Keratinocyte (primary cell): ENCODE measurements around the gene RHOBTB1. TPM values are rescaled to one million over a fixed set of nuclear protein-coding genes. Genes with fewer than 3 reads are reported as not detected.

Source experiments
- DNase-seq: peaks from one replicate; pipeline ENCODE4 v3.0.0-alpha.2; 2011; ENCODE audit warnings: low read depth, missing footprints, low spot score
- FAIRE-seq: peaks from 2 replicates; lab custom pipeline; 2011; peaks lifted over from hg19 to GRCh38; lab: Jason Lieb, UNC
- H2AFZ ChIP-seq: 2 replicates; pipeline ENCODE4 v1.6.0; 2012; ENCODE audit warnings: low read length, control low read depth, inconsistent platforms; ENCODE audit not compliant: control insufficient read depth
- H3K27ac ChIP-seq: 2 replicates; pipeline ENCODE4 v1.5.1; 2011; ENCODE audit warnings: low read length; ENCODE audit not compliant: control insufficient read depth, insufficient read depth
- H3K27me3 ChIP-seq: 3 replicates; pipeline ENCODE4 v1.6.0; 2011; ENCODE audit warnings: low read length; ENCODE audit not compliant: control insufficient read depth, insufficient read depth; ENCODE audit errors: extremely low read depth
- H3K36me3 ChIP-seq, 2 experiments: 2 replicates in 1 of 2; 3 replicates in 1 of 2; pipeline ENCODE4 v1.5.1; 2011; ENCODE audit warnings: low read length in 2 of 2, mild to moderate bottlenecking in 1 of 2; ENCODE audit not compliant: control insufficient read depth in 2 of 2, insufficient read depth in 2 of 2; ENCODE audit errors: extremely low read depth in 1 of 2
- H3K4me1 ChIP-seq: 3 replicates; pipeline ENCODE4 v1.5.1; 2011; ENCODE audit warnings: low read length; ENCODE audit not compliant: control insufficient read depth, insufficient read depth; ENCODE audit errors: extremely low read depth
- H3K4me2 ChIP-seq: 3 replicates; pipeline ENCODE4 v1.6.0; 2011; ENCODE audit warnings: low read depth, low read length; ENCODE audit not compliant: control insufficient read depth, insufficient read depth; ENCODE audit errors: extremely low read depth
- H3K4me3 ChIP-seq, 3 experiments: fragments of 200-600 bp in 1 of 3; sonication (generic) in 1 of 3; 2 replicates in 2 of 3; 3 replicates in 1 of 3; pipeline ENCODE4 v1.5.1; 2011 to 2016; ENCODE audit warnings: low read length in 3 of 3, mild to moderate bottlenecking in 3 of 3, control low read depth in 2 of 3, inconsistent platforms in 1 of 3, low read depth in 1 of 3, mixed read lengths in 1 of 3, mixed run types in 1 of 3, moderate library complexity in 1 of 3; ENCODE audit not compliant: control insufficient read depth in 2 of 3, insufficient read depth in 2 of 3; ENCODE audit errors: extremely low read depth in 1 of 3
- H3K79me2 ChIP-seq: 2 replicates; pipeline ENCODE4 v1.6.0; 2012; ENCODE audit warnings: low read length; ENCODE audit not compliant: control insufficient read depth, insufficient read depth
- H3K9ac ChIP-seq: 3 replicates; pipeline ENCODE4 v1.6.0; 2011; ENCODE audit warnings: low read length; ENCODE audit not compliant: control insufficient read depth, insufficient read depth; ENCODE audit errors: extremely low read depth
- H3K9me1 ChIP-seq: 3 replicates; pipeline ENCODE4 v1.6.0; 2011; ENCODE audit warnings: low read length; ENCODE audit not compliant: control insufficient read depth, insufficient read depth; ENCODE audit errors: extremely low read depth
- H3K9me3 ChIP-seq: 2 replicates; pipeline ENCODE4 v1.5.1; 2012; ENCODE audit warnings: low read depth, low read length; ENCODE audit not compliant: control insufficient read depth
- H4K20me1 ChIP-seq: 3 replicates; pipeline ENCODE4 v1.6.0; 2011; ENCODE audit warnings: low read length; ENCODE audit not compliant: control insufficient read depth, insufficient read depth; ENCODE audit errors: extremely low read depth
- CTCF ChIP-seq, 3 experiments: IDR thresholded peaks in 1 of 3; conservative IDR thresholded peaks in 1 of 3; optimal IDR thresholded peaks in 1 of 3; 2 replicates in 2 of 3; 3 replicates in 1 of 3; pipeline versions ENCODE3 to v1.5.1; 2011; ENCODE audit warnings: low read length in 3 of 3, mild to moderate bottlenecking in 3 of 3, moderate library complexity in 2 of 3, control low read depth in 1 of 3, inconsistent platforms in 1 of 3; ENCODE audit not compliant: insufficient read depth in 2 of 3; ENCODE audit errors: extremely low read depth in 1 of 3
- EZH2 ChIP-seq: IDR thresholded peaks from one replicate; pipeline ENCODE4 v1.6.1; 2012; ENCODE audit warnings: inconsistent platforms, mild to moderate bottlenecking, low read length, moderate library complexity
- dilution Hi-C: fragments of 300-500 bp; cut with MboI; formaldehyde crosslinking; loops from one replicate; pipeline ENCODE4 v1.7.0; 2020; ENCODE audit warnings: low sequenced_read_pairs; ENCODE audit not compliant: extremely low pct_ligation_motif_present
- polyA plus RNA-seq, 5 experiments: library from polyadenylated mRNA; depleted of rRNA in 3 of 5; stranded (reverse) in 3 of 5; stranded (forward) in 1 of 5; unstranded in 1 of 5; fragments of >200 nt; gene quantifications; 1 replicate in 1 of 5; 2 replicates in 3 of 5; 3 replicates in 1 of 5; pipeline versions ENCODE4 v1.2.1 to v1.2.3, GENCODE V29; 2011 to 2012; ENCODE audit warnings: missing spikeins in 2 of 5, low read depth in 1 of 5, low replicate concordance in 1 of 5

RHOBTB1 gene
- polyA plus RNA-seq, 1 donor (not counting 4 experiments of a cell fraction or from before 2014, with no cell fraction given) = 4.6 TPM

DNA sequence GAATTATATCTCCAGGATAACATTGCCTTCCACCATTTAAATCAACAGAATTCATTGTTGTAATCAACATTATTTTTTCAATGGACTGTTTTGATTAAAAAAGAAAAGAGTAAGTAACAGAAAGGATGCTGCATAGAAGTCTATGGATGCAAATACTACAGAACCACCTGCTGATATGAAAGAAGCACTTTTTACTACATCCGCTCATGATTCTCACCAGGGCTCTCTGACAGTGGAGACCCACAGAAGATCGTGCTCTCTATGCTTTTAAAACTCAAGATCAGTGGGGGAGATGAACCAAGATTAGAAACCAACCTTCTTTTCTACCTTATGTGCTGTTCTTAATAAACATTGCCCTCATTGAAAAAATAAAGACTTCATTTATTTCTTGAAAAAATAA, 24.4 kb downstream of the RHOBTB1 start:
- Histone ChIP-seq H3K27ac (no peak overlapping the region), H3K27me3 (no peaks in the 10 kb centered on the region), H3K4me3 (no peak overlapping the region), H3K79me2 (no peaks in the 10 kb centered on the region), H4K20me1 (no peaks in the 10 kb centered on the region), H3K9me1 (no peaks in the 10 kb centered on the region), H3K9ac (no peak overlapping the region), H3K9me3 (no peaks in the 10 kb centered on the region), H2AFZ (no peak overlapping the region), H3K4me1 (peaks cover 6% of the 10 kb centered on the region), H3K36me3 (no peaks in the 10 kb centered on the region), H3K4me2 (no peak overlapping the region)
- dilution Hi-C loops = no loop called here
- DNase-seq (no peak), FAIRE-seq (no peak)
- TF ChIP-seq EZH2 = no peak
- TF ChIP-seq CTCF (optimal IDR thresholded peaks at IDR 0.05 in 1 of 3, IDR thresholded peaks at IDR 0.05 in 1 of 3, conservative IDR thresholded peaks at IDR 0.05 in 1 of 3; ENCODE audit: extremely low read depth in 1 of 3, insufficient read depth in 2 of 3, low read length in 3 of 3) = no peak

DNA sequence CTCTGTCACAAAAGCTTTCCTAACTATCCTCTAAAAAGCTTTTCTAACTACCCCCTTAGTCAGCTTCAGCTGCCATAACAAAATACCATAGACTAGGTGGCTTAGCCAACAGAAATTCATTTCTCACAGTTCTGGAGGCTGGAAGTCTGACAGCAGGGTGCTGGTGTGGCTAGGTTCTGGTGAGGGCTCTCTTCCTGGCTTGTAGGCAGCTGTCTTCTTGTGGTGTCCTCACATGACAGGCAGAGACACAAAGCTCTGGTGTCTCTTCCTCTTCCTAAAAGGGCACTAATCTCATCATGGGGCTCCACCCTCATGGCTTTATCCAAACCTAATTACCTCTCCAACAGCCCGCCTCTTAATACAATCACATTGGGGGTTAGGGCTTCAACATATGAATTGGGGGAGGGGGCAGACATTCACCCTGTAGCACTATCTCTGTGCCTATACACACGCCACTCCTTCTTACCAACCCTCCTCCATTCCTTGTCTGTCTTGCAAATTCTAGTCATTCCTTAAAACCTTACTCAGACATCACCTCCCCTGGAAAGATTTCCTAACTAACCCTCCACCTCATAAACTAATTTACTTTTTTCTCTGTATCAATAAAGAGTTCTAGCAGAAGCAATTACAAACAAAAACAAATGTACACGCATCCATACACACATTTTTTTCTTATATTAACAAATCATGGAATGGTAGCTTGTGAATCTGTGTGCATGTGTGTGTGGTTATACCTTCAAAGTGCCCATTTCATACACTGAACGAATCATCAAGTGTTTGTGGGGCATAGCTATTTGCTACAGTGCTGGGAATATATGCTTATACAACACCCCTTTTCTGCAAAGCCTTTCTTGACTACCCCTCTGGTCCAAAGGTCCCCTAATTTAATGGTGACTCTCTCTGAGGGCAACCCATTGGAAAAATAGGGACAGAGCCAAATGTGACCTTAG, 26.4 kb downstream of the RHOBTB1 start:
- Histone ChIP-seq H3K4me1 (peaks cover 6% of the 10 kb centered on the region), H3K4me3 (no peak overlapping the region), H3K36me3 (no peaks in the 10 kb centered on the region), H4K20me1 (no peaks in the 10 kb centered on the region), H3K9me3 (no peaks in the 10 kb centered on the region), H3K4me2 (no peak overlapping the region), H3K79me2 (no peaks in the 10 kb centered on the region), H3K9me1 (no peaks in the 10 kb centered on the region), H3K27me3 (no peaks in the 10 kb centered on the region), H3K27ac (no peak overlapping the region), H3K9ac (no peak overlapping the region), H2AFZ (no peak overlapping the region)
- DNase-seq (no peak), FAIRE-seq (no peak)
- TF ChIP-seq EZH2 = no peak
- TF ChIP-seq CTCF (optimal IDR thresholded peaks at IDR 0.05 in 1 of 3, IDR thresholded peaks at IDR 0.05 in 1 of 3, conservative IDR thresholded peaks at IDR 0.05 in 1 of 3; ENCODE audit: extremely low read depth in 1 of 3, insufficient read depth in 2 of 3, low read length in 3 of 3) = no peak
- dilution Hi-C loops = no loop called here
